ENCODE data around the gene NELL1. TPM values are rescaled to one million over a fixed set of nuclear protein-coding genes. Genes with fewer than 3 reads are reported as not detected.
"Not testable (repeated sequence)": the region's sequence is repeated elsewhere in the genome, so short reads cannot be mapped to it uniquely, and the experiment has no call there.

NELL1 gene
- polyA plus RNA-seq, 2 donors: 0.04 to 0.08 TPM

DNA sequence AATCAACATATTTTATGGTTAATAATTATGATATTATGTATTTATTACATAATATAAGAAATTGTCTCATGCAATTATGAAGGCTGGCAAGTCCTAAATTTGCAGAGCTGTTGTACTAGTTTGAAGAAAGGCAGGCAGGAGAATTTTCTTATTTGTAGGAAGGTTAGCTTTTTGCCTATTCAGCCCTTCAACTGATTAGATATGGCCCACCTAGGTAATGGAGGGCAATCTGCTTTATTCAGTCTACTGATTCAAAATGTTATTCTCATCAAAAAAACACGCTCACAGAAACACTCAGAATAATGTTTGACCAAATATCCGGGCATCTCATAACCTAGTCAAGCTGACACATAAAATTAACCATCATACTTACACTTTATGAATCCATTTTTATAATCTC is 589.0 kb downstream of the NELL1 start:
- no peaks in the 10 kb centered on the region for H3K36me3 ChIP-seq (ENCODE audit: control insufficient read depth in 2 of 2, insufficient read depth in 2 of 2, low read length in 1 of 2)
- 67 to 75% methylated on average over 2 of the region's 2 CpGs for WGBS, 2 donors

GRCh38 chr11:21260101-21260500 is 590.7 kb downstream of the NELL1 start:
- Histone ChIP-seq H3K4me3 (ENCODE audit: low read depth in 1 of 2, low read length in 2 of 2) (no peak overlapping the region), H3K36me3 (ENCODE audit: control insufficient read depth in 2 of 2, insufficient read depth in 2 of 2, low read length in 1 of 2) (no peaks in the 10 kb centered on the region), H3K4me1 (ENCODE audit: control insufficient read depth in 2 of 2, insufficient read depth in 2 of 2, low read length in 1 of 2) (no peaks in the 10 kb centered on the region), H3K27me3 (ENCODE audit: control insufficient read depth in 1 of 2, insufficient read depth in 2 of 2, low read length in 2 of 2) (no peaks in the 10 kb centered on the region), H3K27ac (ENCODE audit: low read depth in 2 of 2, low read length in 1 of 2) (no peak overlapping the region), H3K9me3 (ENCODE audit: control insufficient read depth in 2 of 2, insufficient read depth in 1 of 2, low read depth in 1 of 2, low read length in 1 of 2) (no peaks in the 10 kb centered on the region)

More for the DNA sequence above, 589.0 kb downstream of the NELL1 start:
- Histone ChIP-seq H3K4me1 (ENCODE audit: control insufficient read depth in 2 of 2, insufficient read depth in 2 of 2, low read length in 1 of 2) (no peaks in the 10 kb centered on the region), H3K27me3 (ENCODE audit: control insufficient read depth in 1 of 2, insufficient read depth in 2 of 2, low read length in 2 of 2) (no peaks in the 10 kb centered on the region), H3K9me3 (ENCODE audit: control insufficient read depth in 2 of 2, insufficient read depth in 1 of 2, low read depth in 1 of 2, low read length in 1 of 2) (no peaks in the 10 kb centered on the region), H3K27ac (ENCODE audit: low read depth in 2 of 2, low read length in 1 of 2) (no peak overlapping the region), H3K4me3 (ENCODE audit: low read depth in 1 of 2, low read length in 2 of 2) (no peak overlapping the region)

DNA sequence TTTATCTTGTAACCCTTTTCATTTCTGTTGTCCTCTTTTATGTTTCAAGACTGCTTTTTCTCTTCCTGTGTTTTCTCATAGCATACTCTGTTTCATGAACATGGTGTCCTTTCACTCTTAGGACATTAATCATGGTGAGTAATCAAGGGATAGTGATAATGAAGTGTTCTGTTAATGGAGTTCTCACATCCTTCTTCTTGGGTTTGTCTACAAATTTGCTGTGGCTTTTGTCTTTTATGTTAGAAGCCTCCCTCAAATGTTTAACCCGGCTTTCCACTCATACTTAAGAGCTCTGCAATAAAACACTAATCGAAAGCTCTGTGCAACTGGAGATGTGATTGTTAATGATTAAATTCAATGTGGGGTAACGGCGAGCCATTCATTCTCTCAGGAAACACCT is 593.6 kb downstream of the NELL1 start:
- H3K4me1 ChIP-seq (ENCODE audit: control insufficient read depth in 2 of 2, insufficient read depth in 2 of 2, low read length in 1 of 2): no peaks in the 10 kb centered on the region
- H3K27me3 ChIP-seq (ENCODE audit: control insufficient read depth in 1 of 2, insufficient read depth in 2 of 2, low read length in 2 of 2): no peaks in the 10 kb centered on the region
- H3K27ac ChIP-seq (ENCODE audit: low read depth in 2 of 2, low read length in 1 of 2): no peak overlapping the region
- H3K36me3 ChIP-seq (ENCODE audit: control insufficient read depth in 2 of 2, insufficient read depth in 2 of 2, low read length in 1 of 2): no peaks in the 10 kb centered on the region
- WGBS, 2 donors: 45 to 50% methylated on average over 4 of the region's 4 CpGs
- H3K9me3 ChIP-seq (ENCODE audit: control insufficient read depth in 2 of 2, insufficient read depth in 1 of 2, low read depth in 1 of 2, low read length in 1 of 2): no peaks in the 10 kb centered on the region
- no peak overlapping the region for H3K4me3 ChIP-seq (ENCODE audit: low read depth in 1 of 2, low read length in 2 of 2)

- no peaks in the 10 kb centered on the region for H3K4me1 ChIP-seq (ENCODE audit: control insufficient read depth in 2 of 2, insufficient read depth in 2 of 2, low read length in 1 of 2)
- H3K36me3 ChIP-seq (ENCODE audit: control insufficient read depth in 2 of 2, insufficient read depth in 2 of 2, low read length in 1 of 2): no peaks in the 10 kb centered on the region
- no peaks in the 10 kb centered on the region for H3K9me3 ChIP-seq (ENCODE audit: control insufficient read depth in 2 of 2, insufficient read depth in 1 of 2, low read depth in 1 of 2, low read length in 1 of 2)
- H3K27me3 ChIP-seq (ENCODE audit: control insufficient read depth in 1 of 2, insufficient read depth in 2 of 2, low read length in 2 of 2): no peaks in the 10 kb centered on the region
- WGBS, 2 donors: 64 to 76% methylated on average over 1 of the region's 1 CpG
- no peak overlapping the region for H3K4me3 ChIP-seq (ENCODE audit: low read depth in 1 of 2, low read length in 2 of 2)
- H3K27ac ChIP-seq (ENCODE audit: low read depth in 2 of 2, low read length in 1 of 2): no peak overlapping the region
Measured at GRCh38 chr11:21264125-21264524, 594.7 kb downstream of the NELL1 start.

GRCh38 chr11:21268036-21268435 is 598.6 kb downstream of the NELL1 start:
- no peaks in the 10 kb centered on the region for H3K27me3 ChIP-seq (ENCODE audit: control insufficient read depth in 1 of 2, insufficient read depth in 2 of 2, low read length in 2 of 2)
- no peaks in the 10 kb centered on the region for H3K9me3 ChIP-seq (ENCODE audit: control insufficient read depth in 2 of 2, insufficient read depth in 1 of 2, low read depth in 1 of 2, low read length in 1 of 2)
- no peaks in the 10 kb centered on the region for H3K36me3 ChIP-seq (ENCODE audit: control insufficient read depth in 2 of 2, insufficient read depth in 2 of 2, low read length in 1 of 2)
- no peaks in the 10 kb centered on the region for H3K4me1 ChIP-seq (ENCODE audit: control insufficient read depth in 2 of 2, insufficient read depth in 2 of 2, low read length in 1 of 2)
- no peak overlapping the region for H3K4me3 ChIP-seq (ENCODE audit: low read depth in 1 of 2, low read length in 2 of 2)
- WGBS, 2 donors: 41 to 56% methylated on average over 2 of the region's 2 CpGs
- no peak overlapping the region for H3K27ac ChIP-seq (ENCODE audit: low read depth in 2 of 2, low read length in 1 of 2)

- not testable (repeated sequence) for H3K9me3 ChIP-seq (ENCODE audit: control insufficient read depth in 2 of 2, insufficient read depth in 1 of 2, low read depth in 1 of 2, low read length in 1 of 2); H3K4me3 ChIP-seq (ENCODE audit: low read depth in 1 of 2, low read length in 2 of 2); H3K4me1 ChIP-seq (ENCODE audit: control insufficient read depth in 2 of 2, insufficient read depth in 2 of 2, low read length in 1 of 2); H3K27ac ChIP-seq (ENCODE audit: low read depth in 2 of 2, low read length in 1 of 2); H3K36me3 ChIP-seq (ENCODE audit: control insufficient read depth in 2 of 2, insufficient read depth in 2 of 2, low read length in 1 of 2); H3K27me3 ChIP-seq (ENCODE audit: control insufficient read depth in 1 of 2, insufficient read depth in 2 of 2, low read length in 2 of 2)
- WGBS, 2 donors: 74 to 85% methylated on average over 6 of the region's 6 CpGs
Measured at GRCh38 chr11:21272139-21272538, 602.8 kb downstream of the NELL1 start.

- Histone ChIP-seq H3K27ac (ENCODE audit: low read depth in 2 of 2, low read length in 1 of 2) (no peak overlapping the region), H3K36me3 (ENCODE audit: control insufficient read depth in 2 of 2, insufficient read depth in 2 of 2, low read length in 1 of 2) (no peaks in the 10 kb centered on the region), H3K4me3 (ENCODE audit: low read depth in 1 of 2, low read length in 2 of 2) (no peak overlapping the region), H3K27me3 (ENCODE audit: control insufficient read depth in 1 of 2, insufficient read depth in 2 of 2, low read length in 2 of 2) (no peaks in the 10 kb centered on the region), H3K9me3 (ENCODE audit: control insufficient read depth in 2 of 2, insufficient read depth in 1 of 2, low read depth in 1 of 2, low read length in 1 of 2) (peaks cover 0 to 4% of the 10 kb centered on the region in 2 donors), H3K4me1 (ENCODE audit: control insufficient read depth in 2 of 2, insufficient read depth in 2 of 2, low read length in 1 of 2) (no peaks in the 10 kb centered on the region)
- 65 to 74% methylated on average over 1 of the region's 1 CpG for WGBS, 2 donors
Measured at GRCh38 chr11:21278840-21279239, 609.5 kb downstream of the NELL1 start.

GRCh38 chr11:21285104-21285503 is 615.7 kb downstream of the NELL1 start:
- 25 to 27% methylated on average over 2 of the region's 2 CpGs for WGBS, 2 donors
- H3K36me3 ChIP-seq (ENCODE audit: control insufficient read depth in 2 of 2, insufficient read depth in 2 of 2, low read length in 1 of 2): no peaks in the 10 kb centered on the region
- H3K27ac ChIP-seq (ENCODE audit: low read depth in 2 of 2, low read length in 1 of 2): no peak overlapping the region
- no peaks in the 10 kb centered on the region for H3K4me1 ChIP-seq (ENCODE audit: control insufficient read depth in 2 of 2, insufficient read depth in 2 of 2, low read length in 1 of 2)
- no peak overlapping the region for H3K4me3 ChIP-seq (ENCODE audit: low read depth in 1 of 2, low read length in 2 of 2)
- H3K9me3 ChIP-seq (ENCODE audit: control insufficient read depth in 2 of 2, insufficient read depth in 1 of 2, low read depth in 1 of 2, low read length in 1 of 2): peaks cover 4 to 5% of the 10 kb centered on the region in 2 donors
- H3K27me3 ChIP-seq (ENCODE audit: control insufficient read depth in 1 of 2, insufficient read depth in 2 of 2, low read length in 2 of 2): no peaks in the 10 kb centered on the region

GRCh38 chr11:21289686-21290085 is 620.3 kb downstream of the NELL1 start:
- no peak overlapping the region for H3K27ac ChIP-seq (ENCODE audit: low read depth in 2 of 2, low read length in 1 of 2)
- no peaks in the 10 kb centered on the region for H3K4me1 ChIP-seq (ENCODE audit: control insufficient read depth in 2 of 2, insufficient read depth in 2 of 2, low read length in 1 of 2)
- no peaks in the 10 kb centered on the region for H3K36me3 ChIP-seq (ENCODE audit: control insufficient read depth in 2 of 2, insufficient read depth in 2 of 2, low read length in 1 of 2)
- H3K4me3 ChIP-seq (ENCODE audit: low read depth in 1 of 2, low read length in 2 of 2): no peak overlapping the region
- H3K9me3 ChIP-seq (ENCODE audit: control insufficient read depth in 2 of 2, insufficient read depth in 1 of 2, low read depth in 1 of 2, low read length in 1 of 2): peaks cover 0 to under 1% of the 10 kb centered on the region in 2 donors
- no peaks in the 10 kb centered on the region for H3K27me3 ChIP-seq (ENCODE audit: control insufficient read depth in 1 of 2, insufficient read depth in 2 of 2, low read length in 2 of 2)
- 68 to 79% methylated on average over 4 of the region's 4 CpGs for WGBS, 2 donors

DNA sequence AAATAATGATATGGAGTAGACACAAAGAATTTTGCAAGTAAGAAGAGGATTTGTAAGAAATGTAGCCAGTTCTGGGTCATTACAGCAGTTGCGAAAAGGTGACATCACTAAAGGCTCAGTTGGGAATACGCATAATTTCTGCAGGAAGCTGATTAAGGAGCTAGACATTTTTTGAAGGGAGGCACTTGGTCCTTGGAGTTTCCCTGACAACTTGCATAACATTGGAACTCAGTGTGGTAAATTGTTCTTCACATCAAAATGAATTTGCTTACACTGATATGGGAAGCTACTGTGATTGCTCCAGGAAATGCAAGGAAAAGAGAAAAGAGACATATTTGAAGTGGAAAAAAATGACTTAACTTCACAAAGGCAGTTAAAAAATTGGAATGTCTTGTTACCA is 626.1 kb downstream of the NELL1 start:
- 74 to 80% methylated on average over 2 of the region's 2 CpGs for WGBS, 2 donors

More for the DNA sequence above, 626.1 kb downstream of the NELL1 start:
- H3K4me3 ChIP-seq (ENCODE audit: low read depth in 1 of 2, low read length in 2 of 2): no peak overlapping the region
- H3K27me3 ChIP-seq (ENCODE audit: control insufficient read depth in 1 of 2, insufficient read depth in 2 of 2, low read length in 2 of 2): no peaks in the 10 kb centered on the region
- no peaks in the 10 kb centered on the region for H3K9me3 ChIP-seq (ENCODE audit: control insufficient read depth in 2 of 2, insufficient read depth in 1 of 2, low read depth in 1 of 2, low read length in 1 of 2)
- H3K36me3 ChIP-seq (ENCODE audit: control insufficient read depth in 2 of 2, insufficient read depth in 2 of 2, low read length in 1 of 2): no peaks in the 10 kb centered on the region
- H3K4me1 ChIP-seq (ENCODE audit: control insufficient read depth in 2 of 2, insufficient read depth in 2 of 2, low read length in 1 of 2): no peaks in the 10 kb centered on the region
- H3K27ac ChIP-seq (ENCODE audit: low read depth in 2 of 2, low read length in 1 of 2): no peak overlapping the region

Measured in esophagus (tissue), 2 donors.